GM21717 (cell line): Measurements from ENCODE around the gene TMEM143.
"Not testable (repeated sequence)": the region's sequence is repeated elsewhere in the genome, so short reads cannot be mapped to it uniquely, and the experiment has no call there.

Experiments
- ATAC-seq: cut with Tn5 transposase; IDR thresholded peaks from one replicate; pipeline ENCODE4 v1.9.1; 2021; ENCODE audit warnings: mild to moderate bottlenecking, moderate library complexity; ENCODE audit not compliant: unreplicated experiment

The TMEM143 gene

GRCh38 chr19:48297975-48298374 is 65.8 kb downstream of the TMEM143 start:
- no peak for ATAC-seq

- ATAC-seq, result no peak
Observed at GRCh38 chr19:48296963-48297734, 66.6 kb downstream of the TMEM143 start.

GRCh38 chr19:48295458-48295857 is 68.3 kb downstream of the TMEM143 start:
- ATAC-seq, result no peak

- ATAC-seq, result no peak
Observed at GRCh38 chr19:48292798-48293197, 70.9 kb downstream of the TMEM143 start.

GRCh38 chr19:48291489-48291815 is 72.3 kb downstream of the TMEM143 start:
- ATAC-seq, result not testable (repeated sequence)

GRCh38 chr19:48290771-48291488 is 72.8 kb downstream of the TMEM143 start:
- ATAC-seq, result no peak

GRCh38 chr19:48290401-48290770 is 73.4 kb downstream of the TMEM143 start:
- no peak for ATAC-seq

- no peak for ATAC-seq
Observed at GRCh38 chr19:48287748-48288147, 76.0 kb downstream of the TMEM143 start.

GRCh38 chr19:48284896-48285295 is 78.8 kb downstream of the TMEM143 start:
- no peak for ATAC-seq

GRCh38 chr19:48283908-48284307 is 79.8 kb downstream of the TMEM143 start:
- ATAC-seq, result no peak
